Heart left ventricle (tissue), 13 donors: ENCODE results near the gene RHBDD2.

ENCODE experiments used
- POLR2A ChIP-seq, 2 donors: fragments of 450-650 bp; IDR thresholded peaks; one replicate each; pipeline ENCODE4 v1.6.1; 2017; ENCODE audit warnings: antibody characterized with exemption in 2 of 2, mild to moderate bottlenecking in 2 of 2, moderate library complexity in 2 of 2
- TF ChIP-seq, protein P1 (sequence below), 12 donors: fragments of 200-600 bp; sonication (generic) in 4 of 12; IDR thresholded peaks; one replicate each; pipeline versions ENCODE4 v1.5.0 to v1.8.0; 2018 to 2022; ENCODE audit warnings: antibody characterized with exemption in 12 of 12, mild to moderate bottlenecking in 5 of 12
- donor health status: ischemic (EF 13 %, LVEDD 7.1; RV severe dilation, severe dysfunction).
- donor health status: DM: no; HTN: yes; CAD: no.
- donor health status: DM: no; HTN: no; CAD: no.
- donor health status: ischemic (EF 25% LVEDD 6.9; RV normal size, moderate dysfunction).
- donor health status: ischemic (EF 25% LVEDD 5.7; RV mildly dilated, moderate dysfunction).
- donor health status: ischemic (EF 35%, LVEDD 5.7; RV mildly dilated, moderate dysfunction).
- donor health status: nonischemic (EF 11% LVEDD 7.7; RV severe dilation, severe dysfunction).
- donor health status: DM: yes; HTN: yes; CAD: no.
- donor health status: PGD.
- donor health status: ischemic (EF 29% LVEDD 5.4; RV normal size, mild dysfunction).
- donor health status: nonischemic (EF 23%, LVEDD 6.1; RV moderate dilation, normal function).

- TF ChIP-seq, protein P1, sequence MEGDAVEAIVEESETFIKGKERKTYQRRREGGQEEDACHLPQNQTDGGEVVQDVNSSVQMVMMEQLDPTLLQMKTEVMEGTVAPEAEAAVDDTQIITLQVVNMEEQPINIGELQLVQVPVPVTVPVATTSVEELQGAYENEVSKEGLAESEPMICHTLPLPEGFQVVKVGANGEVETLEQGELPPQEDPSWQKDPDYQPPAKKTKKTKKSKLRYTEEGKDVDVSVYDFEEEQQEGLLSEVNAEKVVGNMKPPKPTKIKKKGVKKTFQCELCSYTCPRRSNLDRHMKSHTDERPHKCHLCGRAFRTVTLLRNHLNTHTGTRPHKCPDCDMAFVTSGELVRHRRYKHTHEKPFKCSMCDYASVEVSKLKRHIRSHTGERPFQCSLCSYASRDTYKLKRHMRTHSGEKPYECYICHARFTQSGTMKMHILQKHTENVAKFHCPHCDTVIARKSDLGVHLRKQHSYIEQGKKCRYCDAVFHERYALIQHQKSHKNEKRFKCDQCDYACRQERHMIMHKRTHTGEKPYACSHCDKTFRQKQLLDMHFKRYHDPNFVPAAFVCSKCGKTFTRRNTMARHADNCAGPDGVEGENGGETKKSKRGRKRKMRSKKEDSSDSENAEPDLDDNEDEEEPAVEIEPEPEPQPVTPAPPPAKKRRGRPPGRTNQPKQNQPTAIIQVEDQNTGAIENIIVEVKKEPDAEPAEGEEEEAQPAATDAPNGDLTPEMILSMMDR (IDR thresholded peaks at IDR 0.05) = peak in 1 of 12 donors; percentile 7
- no peak for TF ChIP-seq POLR2A (IDR thresholded peaks at IDR 0.05)
These were observed 9.8 kb downstream of the RHBDD2 start for GRCh38 chr7:75888464-75889222.
